Esophagus muscularis mucosa (tissue), 3 donors: ENCODE data around the gene LCN6.

ENCODE experiments used
- POLR2A ChIP-seq: fragments of 450-650 bp; IDR thresholded peaks from one replicate; pipeline ENCODE4 v1.6.1; 2017; ENCODE audit warnings: antibody characterized with exemption, moderate library complexity, mild to moderate bottlenecking, low read depth
- TF ChIP-seq, protein P1 (sequence below), 3 experiments: fragments of 200-600 bp in 2 of 3; fragments of 450-650 bp in 1 of 3; sonication (generic) in 2 of 3; IDR thresholded peaks; one replicate each; pipeline ENCODE4 v1.5.1; 2017 to 2019; ENCODE audit warnings: antibody characterized with exemption in 3 of 3, mild to moderate bottlenecking in 2 of 3, moderate library complexity in 1 of 3

DNA sequence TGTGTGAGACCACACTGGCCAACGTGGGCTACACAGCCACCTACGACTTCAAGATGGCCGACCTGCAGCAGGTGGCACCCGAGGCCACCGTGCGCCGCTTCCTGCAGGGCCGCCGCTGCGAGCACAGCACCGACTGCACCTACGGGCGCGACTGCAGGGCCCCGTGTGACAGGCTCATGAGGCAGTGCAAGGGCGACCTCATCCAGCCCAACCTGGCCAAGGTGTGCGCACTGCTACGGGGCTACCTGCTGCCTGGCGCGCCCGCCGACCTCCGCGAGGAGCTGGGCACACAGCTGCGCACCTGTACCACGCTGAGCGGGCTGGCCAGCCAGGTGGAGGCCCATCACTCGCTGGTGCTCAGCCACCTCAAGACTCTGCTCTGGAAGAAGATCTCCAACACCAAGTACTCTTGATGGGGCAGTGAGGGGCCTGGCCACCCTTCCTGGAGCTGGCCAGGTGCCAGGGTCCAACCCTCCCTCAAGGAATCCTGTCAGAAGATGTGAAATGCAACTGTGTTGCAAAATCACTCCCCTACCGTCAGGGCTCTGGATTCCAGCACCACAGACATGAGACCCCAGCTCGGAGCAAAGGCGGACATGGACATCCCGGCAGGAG lies 24.9 kb downstream of the LCN6 start:
- TF ChIP-seq, protein P1, sequence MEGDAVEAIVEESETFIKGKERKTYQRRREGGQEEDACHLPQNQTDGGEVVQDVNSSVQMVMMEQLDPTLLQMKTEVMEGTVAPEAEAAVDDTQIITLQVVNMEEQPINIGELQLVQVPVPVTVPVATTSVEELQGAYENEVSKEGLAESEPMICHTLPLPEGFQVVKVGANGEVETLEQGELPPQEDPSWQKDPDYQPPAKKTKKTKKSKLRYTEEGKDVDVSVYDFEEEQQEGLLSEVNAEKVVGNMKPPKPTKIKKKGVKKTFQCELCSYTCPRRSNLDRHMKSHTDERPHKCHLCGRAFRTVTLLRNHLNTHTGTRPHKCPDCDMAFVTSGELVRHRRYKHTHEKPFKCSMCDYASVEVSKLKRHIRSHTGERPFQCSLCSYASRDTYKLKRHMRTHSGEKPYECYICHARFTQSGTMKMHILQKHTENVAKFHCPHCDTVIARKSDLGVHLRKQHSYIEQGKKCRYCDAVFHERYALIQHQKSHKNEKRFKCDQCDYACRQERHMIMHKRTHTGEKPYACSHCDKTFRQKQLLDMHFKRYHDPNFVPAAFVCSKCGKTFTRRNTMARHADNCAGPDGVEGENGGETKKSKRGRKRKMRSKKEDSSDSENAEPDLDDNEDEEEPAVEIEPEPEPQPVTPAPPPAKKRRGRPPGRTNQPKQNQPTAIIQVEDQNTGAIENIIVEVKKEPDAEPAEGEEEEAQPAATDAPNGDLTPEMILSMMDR (IDR thresholded peaks at IDR 0.05) = no peak
- no peak for TF ChIP-seq POLR2A
